ENCODE results near the gene BANK1. TPM values are rescaled to one million over a fixed set of nuclear protein-coding genes. Genes with fewer than 3 reads are reported as not detected.

BANK1 gene
- total and polyA plus RNA-seq, 2 of the 8 experiments (the other 6 are each of a cell fraction or from before 2014, with no cell fraction given) = 0.59 to 0.93 TPM

DNA sequence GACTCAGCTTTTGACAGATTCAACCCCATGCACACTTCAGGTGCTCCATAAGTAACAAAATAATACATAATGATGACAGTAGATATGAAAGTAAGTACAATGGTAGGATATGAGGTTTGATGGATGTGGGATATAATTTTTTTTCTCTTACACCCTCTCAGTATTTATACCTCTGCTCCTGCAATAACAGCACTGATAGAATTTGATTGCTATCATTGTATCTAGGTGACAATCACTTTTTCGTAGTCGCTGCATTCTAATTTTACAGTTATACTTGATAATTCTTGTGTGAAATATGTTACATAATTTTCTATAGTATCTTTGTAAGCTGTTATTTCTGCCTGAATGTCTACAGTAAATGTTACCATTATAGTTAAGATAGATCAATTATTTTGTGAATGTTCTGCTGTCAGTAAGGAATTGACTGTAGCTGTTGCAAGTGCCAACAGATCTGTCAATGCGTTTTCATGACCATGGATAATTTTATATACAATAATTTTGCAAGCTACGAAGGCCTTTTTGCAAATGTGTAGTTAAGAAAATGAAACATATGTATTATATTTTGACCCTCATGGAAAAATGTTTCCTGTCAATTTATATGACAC, 128.9 kb downstream of the BANK1 start:
- Histone ChIP-seq H3K27ac (ENCODE audit: low read depth, low read length) (no peak overlapping the region), H2BK120ac (replicated peaks; ENCODE audit: low read depth, low read length) (no peak overlapping the region), H3K36me3 (ENCODE audit: control insufficient read depth in 2 of 4, insufficient read depth in 4 of 4, low read length in 3 of 4) (no peaks in the 10 kb centered on the region), H2BK20ac (ENCODE audit: low read length) (no peak overlapping the region), H2BK5ac (ENCODE audit: low read depth, low read length) (no peak overlapping the region), H3K79me2 (ENCODE audit: control insufficient read depth in 1 of 2, insufficient read depth in 2 of 2, low read length in 2 of 2) (no peaks in the 10 kb centered on the region), H3K4ac (replicated peaks; ENCODE audit: insufficient read length, low read depth, low read length) (no peak overlapping the region), H4K20me1 (replicated peaks in 1 of 2; ENCODE audit: control insufficient read depth in 1 of 2, insufficient read depth in 2 of 2, low read length in 2 of 2) (no peaks in the 10 kb centered on the region), H3K18ac (ENCODE audit: extremely low read depth, low read length) (no peak overlapping the region), H3K9me3 (ENCODE audit: insufficient read depth in 2 of 2, low read depth in 1 of 2, low read length in 1 of 2) (no peaks in the 10 kb centered on the region), H4K8ac (ENCODE audit: extremely low read depth, insufficient read depth, low read length) (no peak overlapping the region), H3K4me1 (replicated peaks in 1 of 4; ENCODE audit: control insufficient read depth in 3 of 4, insufficient read depth in 4 of 4, low read length in 3 of 4) (no peaks in the 10 kb centered on the region), H3K27me3 (replicated peaks in 1 of 4; ENCODE audit: control insufficient read depth in 3 of 4, extremely low read depth in 1 of 4, insufficient read depth in 3 of 4, low read length in 3 of 4) (no peaks in the 10 kb centered on the region), H2AK5ac (ENCODE audit: low read depth, low read length) (no peak overlapping the region), H4K5ac (ENCODE audit: insufficient read length, low read depth, low read length) (no peak overlapping the region), H3K23ac (ENCODE audit: insufficient read length) (no peak overlapping the region), H3K14ac (ENCODE audit: insufficient read length) (no peak overlapping the region), H2AFZ (ENCODE audit: low read length) (no peak overlapping the region), H3K56ac (replicated peaks; ENCODE audit: insufficient read length, low read depth, low read length) (no peak overlapping the region), H3K4me3 (ENCODE audit: extremely low read depth in 1 of 4, insufficient read depth in 2 of 4, low read depth in 3 of 4, low read length in 4 of 4) (no peak overlapping the region), H3K4me2 (ENCODE audit: insufficient read depth in 1 of 2, low read depth in 2 of 2, low read length in 2 of 2) (no peak overlapping the region), H3K9ac (replicated peaks in 1 of 4; ENCODE audit: extremely low read depth in 1 of 4, low read depth in 3 of 4, low read length in 3 of 4) (no peak overlapping the region), H2BK12ac (ENCODE audit: low read depth, low read length) (no peak overlapping the region), H3K23me2 (ENCODE audit: low read depth, low read length) (no peaks in the 10 kb centered on the region), H2BK15ac (ENCODE audit: low read length) (no peak overlapping the region), H4K91ac (replicated peaks; ENCODE audit: insufficient read length, low read length) (no peak overlapping the region), H3K79me1 (ENCODE audit: low read depth, low read length) (no peaks in the 10 kb centered on the region)
- no peak for FAIRE-seq
- 92% methylated on average over 4 of the region's 4 CpGs; no CpG with 5 or more reads in 1 of the 2 experiments for WGBS, 2 experiments (ENCODE audit: extremely low coverage in 1 of 2, insufficient coverage in 1 of 2, insufficient read length in 1 of 2, insufficient replicate concordance in 2 of 2, low coverage in 1 of 2, low lambda C conversion rate in 2 of 2, missing lambda C conversion rate in 1 of 2)
- ChIA-PET POLR2A (ENCODE audit: partially characterized antibody) (no interaction called here), CTCF (ENCODE audit: partially characterized antibody) (no interaction called here)
- TF ChIP-seq EGR1 (IDR thresholded peaks at IDR 0.05; ENCODE audit: borderline replicate concordance, low read depth, low read length) (no peak), CBX8 (IDR thresholded peaks at IDR 0.05; ENCODE audit: borderline replicate concordance, low read depth, low read length) (no peak), JUND (IDR thresholded peaks at IDR 0.05; ENCODE audit: low read length) (no peak), RBBP5 (IDR thresholded peaks at IDR 0.05; ENCODE audit: borderline replicate concordance, low read depth, low read length) (no peak), SAP30 (IDR thresholded peaks at IDR 0.05; ENCODE audit: insufficient read depth, insufficient replicate concordance, low read length) (no peak), CHD2 (IDR thresholded peaks at IDR 0.05; ENCODE audit: low read length) (no peak), SUZ12 (IDR thresholded peaks at IDR 0.05; ENCODE audit: low read length) (no peak), SP4 (IDR thresholded peaks at IDR 0.05; ENCODE audit: low read length) (no peak), KDM5A (IDR thresholded peaks at IDR 0.05; ENCODE audit: low read length) (no peak), TEAD4 (IDR thresholded peaks at IDR 0.05; ENCODE audit: low read depth, low read length) (no peak), RNF2 (IDR thresholded peaks at IDR 0.05; ENCODE audit: borderline replicate concordance, low read depth, low read length, missing control alignments, poor library complexity, severe bottlenecking) (no peak), TBP (IDR thresholded peaks at IDR 0.05; ENCODE audit: low read depth, low read length) (no peak)
- TF ChIP-seq, protein P1, sequence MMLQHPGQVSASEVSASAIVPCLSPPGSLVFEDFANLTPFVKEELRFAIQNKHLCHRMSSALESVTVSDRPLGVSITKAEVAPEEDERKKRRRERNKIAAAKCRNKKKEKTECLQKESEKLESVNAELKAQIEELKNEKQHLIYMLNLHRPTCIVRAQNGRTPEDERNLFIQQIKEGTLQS (IDR thresholded peaks at IDR 0.05; ENCODE audit: insufficient read depth, low read depth, low read length) = no peak
- no peak for DNase-seq (ENCODE audit: low read depth in 1 of 2, low spot score in 2 of 2)
